PC-3 (cell line): ENCODE results near the gene CHODL.

Experiments used
- EZH2 ChIP-seq: fragments of 300-600 bp; sonication (generic); IDR thresholded peaks from one replicate; pipeline ENCODE4 v1.6.1; 2017; ENCODE audit warnings: antibody characterized with exemption, mild to moderate bottlenecking, low read length; ENCODE audit not compliant: unreplicated experiment
- TF ChIP-seq, protein P1 (sequence below): fragments of 300-600 bp; sonication (generic); conservative IDR thresholded peaks from 2 replicates; pipeline ENCODE4 v1.5.1; 2017; ENCODE audit warnings: antibody characterized with exemption, low read depth, mild to moderate bottlenecking, low read length

DNA sequence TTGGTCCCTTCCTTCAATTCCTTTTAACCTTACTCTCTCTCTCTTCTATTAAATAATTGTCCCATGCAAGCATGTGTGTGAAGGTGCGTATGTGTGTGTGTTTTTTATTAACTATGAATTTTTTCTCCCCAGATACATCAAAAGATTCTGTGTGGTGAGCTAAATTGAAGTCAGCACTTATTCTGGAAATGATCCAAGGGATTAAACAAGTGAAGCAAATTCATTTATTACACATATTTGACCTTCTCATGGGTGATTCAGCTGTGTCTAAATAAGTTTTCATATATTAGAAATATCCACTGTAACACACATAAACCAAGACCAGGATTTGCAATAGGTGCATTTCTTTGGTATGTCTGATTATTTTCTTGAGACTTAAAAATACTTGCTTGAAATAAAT is 24.3 kb downstream of the CHODL start:
- TF ChIP-seq, protein P1, sequence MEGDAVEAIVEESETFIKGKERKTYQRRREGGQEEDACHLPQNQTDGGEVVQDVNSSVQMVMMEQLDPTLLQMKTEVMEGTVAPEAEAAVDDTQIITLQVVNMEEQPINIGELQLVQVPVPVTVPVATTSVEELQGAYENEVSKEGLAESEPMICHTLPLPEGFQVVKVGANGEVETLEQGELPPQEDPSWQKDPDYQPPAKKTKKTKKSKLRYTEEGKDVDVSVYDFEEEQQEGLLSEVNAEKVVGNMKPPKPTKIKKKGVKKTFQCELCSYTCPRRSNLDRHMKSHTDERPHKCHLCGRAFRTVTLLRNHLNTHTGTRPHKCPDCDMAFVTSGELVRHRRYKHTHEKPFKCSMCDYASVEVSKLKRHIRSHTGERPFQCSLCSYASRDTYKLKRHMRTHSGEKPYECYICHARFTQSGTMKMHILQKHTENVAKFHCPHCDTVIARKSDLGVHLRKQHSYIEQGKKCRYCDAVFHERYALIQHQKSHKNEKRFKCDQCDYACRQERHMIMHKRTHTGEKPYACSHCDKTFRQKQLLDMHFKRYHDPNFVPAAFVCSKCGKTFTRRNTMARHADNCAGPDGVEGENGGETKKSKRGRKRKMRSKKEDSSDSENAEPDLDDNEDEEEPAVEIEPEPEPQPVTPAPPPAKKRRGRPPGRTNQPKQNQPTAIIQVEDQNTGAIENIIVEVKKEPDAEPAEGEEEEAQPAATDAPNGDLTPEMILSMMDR: no peak
- no peak for TF ChIP-seq EZH2
